H9 (cell line): ENCODE results near the gene RHOV. TPM values are rescaled to one million over a fixed set of nuclear protein-coding genes. Genes with fewer than 3 reads are reported as not detected.
A peak's percentile ranks its signal among the peaks of the same experiment; 100 is the strongest.

Experiments used
- DNase-seq: peaks from one replicate; pipeline ENCODE4 v3.0.0-alpha.2; 2017
- H2AFZ ChIP-seq: one replicate; pipeline ENCODE4 v1.6.1; 2013; ENCODE audit warnings: mild to moderate bottlenecking, low read length, control low read depth, moderate library complexity
- H2AK5ac ChIP-seq: 2 replicates; pipeline ENCODE4 v1.6.1; 2013; ENCODE audit warnings: low read length, control low read depth, mixed read lengths; ENCODE audit not compliant: insufficient read length
- H2BK120ac ChIP-seq: one replicate; pipeline ENCODE4 v1.6.1; 2013; ENCODE audit warnings: low read depth, mild to moderate bottlenecking, low read length, control low read depth, inconsistent platforms; ENCODE audit not compliant: poor library complexity, severe bottlenecking
- H2BK12ac ChIP-seq: 2 replicates; pipeline ENCODE4 v1.6.1; 2013; ENCODE audit warnings: low read length, control low read depth, mixed read lengths, low read depth; ENCODE audit not compliant: insufficient read length
- H2BK15ac ChIP-seq: 2 replicates; pipeline ENCODE4 v1.6.1; 2013; ENCODE audit warnings: low read depth, low read length, control low read depth
- H2BK20ac ChIP-seq: one replicate; pipeline ENCODE4 v1.6.1; 2013; ENCODE audit warnings: low read depth, mild to moderate bottlenecking, low read length, control low read depth, inconsistent platforms; ENCODE audit not compliant: poor library complexity, severe bottlenecking
- H2BK5ac ChIP-seq: 2 replicates; pipeline ENCODE4 v1.6.1; 2013; ENCODE audit warnings: low read length, control low read depth, mixed read lengths; ENCODE audit not compliant: insufficient read length
- H3K14ac ChIP-seq: 2 replicates; pipeline ENCODE4 v1.6.1; 2013; ENCODE audit warnings: low read length, control low read depth; ENCODE audit not compliant: insufficient read depth
- H3K18ac ChIP-seq: 2 replicates; pipeline ENCODE4 v1.6.1; 2013; ENCODE audit warnings: low read depth, mild to moderate bottlenecking, mixed read lengths, low read length, control low read depth; ENCODE audit not compliant: insufficient read length
- H3K23ac ChIP-seq: 2 replicates; pipeline ENCODE4 v1.6.1; 2013; ENCODE audit warnings: low read length, control low read depth, mixed read lengths, low read depth; ENCODE audit not compliant: insufficient read length
- H3K23me2 ChIP-seq: 2 replicates; pipeline ENCODE4 v1.6.1; 2013; ENCODE audit warnings: low read depth, mild to moderate bottlenecking, mixed read lengths, low read length, control low read depth; ENCODE audit not compliant: insufficient read length, poor library complexity, severe bottlenecking
- H3K27ac ChIP-seq: 2 replicates; pipeline ENCODE4 v1.5.1; 2013; ENCODE audit warnings: low read length, control low read depth, mixed read lengths, low read depth; ENCODE audit not compliant: insufficient read length
- H3K27me3 ChIP-seq: 2 replicates; pipeline ENCODE4 v1.6.1; 2013; ENCODE audit warnings: low read length, control low read depth, inconsistent platforms; ENCODE audit not compliant: insufficient read depth
- H3K4ac ChIP-seq: 2 replicates; pipeline ENCODE4 v1.6.1; 2013; ENCODE audit warnings: low read depth, mild to moderate bottlenecking, control low read depth, inconsistent platforms, low read length, moderate library complexity
- H3K4me1 ChIP-seq: 2 replicates; pipeline ENCODE4 v1.6.1; 2013; ENCODE audit warnings: low read length, control low read depth, inconsistent platforms; ENCODE audit not compliant: insufficient read depth
- H3K4me2 ChIP-seq: 2 replicates; pipeline ENCODE4 v1.6.1; 2013; ENCODE audit warnings: low read length, control low read depth, mixed read lengths; ENCODE audit not compliant: insufficient read length, insufficient read depth
- H3K56ac ChIP-seq: 2 replicates; pipeline ENCODE4 v1.6.1; 2013; ENCODE audit warnings: low read depth, mild to moderate bottlenecking, mixed read lengths, low read length, control low read depth; ENCODE audit not compliant: insufficient read length
- H3K79me1 ChIP-seq: 2 replicates; pipeline ENCODE4 v1.6.1; 2013; ENCODE audit warnings: low read depth, mild to moderate bottlenecking, moderate library complexity, low read length, control low read depth, inconsistent platforms; ENCODE audit not compliant: insufficient read depth, poor library complexity, severe bottlenecking
- H3K79me2 ChIP-seq: 2 replicates; pipeline ENCODE4 v1.6.1; 2013; ENCODE audit warnings: low read length, control low read depth, inconsistent platforms; ENCODE audit not compliant: insufficient read depth
- H3K9ac ChIP-seq: 2 replicates; pipeline ENCODE4 v1.6.1; 2013; ENCODE audit warnings: low read length, control low read depth, mixed read lengths; ENCODE audit not compliant: insufficient read length; ENCODE audit errors: extremely low read depth
- H3K9me3 ChIP-seq: one replicate; pipeline ENCODE4 v1.6.1; 2013; ENCODE audit warnings: low read depth, low read length, inconsistent platforms; ENCODE audit not compliant: control insufficient read depth
- H3T11ph ChIP-seq: one replicate; pipeline ENCODE4 v1.6.1; 2013; ENCODE audit warnings: mild to moderate bottlenecking, low read length, control low read depth, inconsistent platforms
- H4K20me1 ChIP-seq: one replicate; pipeline ENCODE4 v1.6.1; 2013; ENCODE audit not compliant: control insufficient read depth, insufficient read length, insufficient read depth
- H4K5ac ChIP-seq: 2 replicates; pipeline ENCODE4 v1.6.1; 2013; ENCODE audit warnings: low read depth, mild to moderate bottlenecking, mixed read lengths, low read length, control low read depth; ENCODE audit not compliant: insufficient read length
- H4K8ac ChIP-seq: replicated peaks from 2 replicates; pipeline ENCODE4 v1.6.1; 2013; ENCODE audit warnings: low read length, control low read depth, mixed read lengths, low read depth; ENCODE audit not compliant: insufficient read length
- H4K91ac ChIP-seq: 2 replicates; pipeline ENCODE4 v1.6.1; 2013; ENCODE audit warnings: low read depth, mild to moderate bottlenecking, moderate library complexity, mixed read lengths, low read length, control low read depth; ENCODE audit not compliant: insufficient read length
- H3K27ac Mint-ChIP-seq, 3 experiments: 2 replicates in 2 of 3; 3 replicates in 1 of 3; pipeline ENCODE4 v1.8.0; 2020 to 2021; ENCODE audit warnings: mixed read lengths in 3 of 3, mild to moderate bottlenecking in 1 of 3, moderate library complexity in 1 of 3
- H3K27me3 Mint-ChIP-seq: 2 replicates; pipeline ENCODE4 v1.8.0; 2021; ENCODE audit warnings: low read depth, mild to moderate bottlenecking, moderate library complexity, mixed read lengths
- H3K36me3 Mint-ChIP-seq, 3 experiments: 2 replicates in 2 of 3; 3 replicates in 1 of 3; pipeline ENCODE4 v1.8.0; 2020 to 2021; ENCODE audit warnings: low read depth in 3 of 3, mixed read lengths in 3 of 3; ENCODE audit not compliant: insufficient read depth in 1 of 3
- H3K4me1 Mint-ChIP-seq, 2 experiments: 2 replicates each; pipeline ENCODE4 v1.8.0; 2020; ENCODE audit warnings: mixed read lengths in 2 of 2
- H3K4me3 Mint-ChIP-seq, 2 experiments: 2 replicates in 1 of 2; 3 replicates in 1 of 2; pipeline ENCODE4 v1.8.0; 2020 to 2021; ENCODE audit warnings: mild to moderate bottlenecking in 2 of 2, mixed read lengths in 2 of 2, moderate library complexity in 1 of 2
- H3K9me3 Mint-ChIP-seq, 2 experiments: 2 replicates in 1 of 2; 3 replicates in 1 of 2; pipeline ENCODE4 v1.8.0; 2020; ENCODE audit warnings: mild to moderate bottlenecking in 2 of 2, mixed read lengths in 2 of 2, moderate library complexity in 1 of 2
- CTCF ChIP-seq: fragments of 200-600 bp; sonication (generic); conservative IDR thresholded peaks from 3 replicates; pipeline ENCODE4 v1.8.0; 2021; ENCODE audit warnings: antibody characterized with exemption, mild to moderate bottlenecking
- WGBS: extraction: QIAGEN DNeasy Blood & Tissue Kit; methylation state at CpG from one replicate; pipeline ENCODE4 v1.1.7; 2013; ENCODE audit warnings: missing lambda C conversion rate, low lambda C conversion rate, mixed read lengths; ENCODE audit not compliant: insufficient read length; ENCODE audit errors: extremely low coverage; 5-methylcytosine and 5-hydroxymethylcytosine counted together
- total RNA-seq: library from RNA; stranded (reverse); gene quantifications from 2 replicates; pipeline ENCODE4 v1.2.1, GENCODE V29; 2021

RHOV gene
- total RNA-seq, 1 experiment from 2014 or later, result 3.9 TPM

DNA sequence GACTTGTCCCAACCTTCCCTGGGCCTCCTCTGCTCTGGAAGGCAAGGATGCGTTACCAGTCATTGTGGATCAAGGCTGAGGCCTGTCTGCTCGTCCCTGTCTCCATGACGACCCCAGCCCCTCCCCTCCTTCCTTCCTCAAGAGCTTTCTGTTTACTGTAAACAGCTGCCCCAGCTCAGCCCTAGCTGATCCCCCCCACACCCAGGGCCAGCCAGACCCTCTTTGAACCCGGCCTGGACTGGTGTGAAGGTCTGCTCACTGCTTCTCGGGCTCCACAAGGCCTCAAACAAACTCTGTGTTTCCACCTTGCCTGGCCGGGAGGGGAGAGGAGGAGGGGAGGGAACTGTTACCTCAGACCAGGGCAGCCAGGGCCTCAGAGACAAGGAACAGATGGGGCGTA, 37.1 kb upstream of the RHOV start:
- Histone ChIP-seq H3K9ac (no peak overlapping the region), H3K23ac (no peak overlapping the region), H2BK15ac (no peak overlapping the region), H2BK20ac (no peak overlapping the region), H3K14ac (peak overlapping the region; percentile 73; the same call in 1 of the 2 replicates), H3K4ac (no peak overlapping the region), H3K4me1 (no peaks in the 10 kb centered on the region), H3K9me3 (no peaks in the 10 kb centered on the region), H4K91ac (no peak overlapping the region), H4K8ac (no peak overlapping the region), H3K79me2 (no peaks in the 10 kb centered on the region), H3K27ac (no peak overlapping the region), H2BK120ac (no peak overlapping the region), H4K5ac (no peak overlapping the region), H2AFZ (no peak overlapping the region), H3K27me3 (no peaks in the 10 kb centered on the region), H3K79me1 (no peaks in the 10 kb centered on the region), H3K23me2 (no peaks in the 10 kb centered on the region), H2BK12ac (no peak overlapping the region), H2BK5ac (no peak overlapping the region), H4K20me1 (no peaks in the 10 kb centered on the region), H3K18ac (peak overlapping the region; percentile 73), H2AK5ac (no peak overlapping the region), H3T11ph (no peak overlapping the region), H3K56ac (no peak overlapping the region), H3K4me2 (no peak overlapping the region)
- peak overlapping the region; percentile 81 to 96 (median 95); a peak in 5 of 7 replicates for H3K27ac Mint-ChIP-seq
- WGBS, result no CpG with 5 or more reads among the region's 7 CpGs
- peaks cover 24 to 43% of the 10 kb centered on the region in 2 experiments for H3K4me1 Mint-ChIP-seq
- no peak overlapping the region for H3K4me3 Mint-ChIP-seq
- H3K9me3 Mint-ChIP-seq, result no peaks in the 10 kb centered on the region
- H3K36me3 Mint-ChIP-seq, result no peaks in the 10 kb centered on the region; a peak in 1 of 7 replicates
- peaks cover 16% of the 10 kb centered on the region for H3K27me3 Mint-ChIP-seq
- TF ChIP-seq CTCF, result no peak
- peak; percentile 87 for DNase-seq
